ENCODE results near the gene SDHB.

- TF ChIP-seq, protein P1, sequence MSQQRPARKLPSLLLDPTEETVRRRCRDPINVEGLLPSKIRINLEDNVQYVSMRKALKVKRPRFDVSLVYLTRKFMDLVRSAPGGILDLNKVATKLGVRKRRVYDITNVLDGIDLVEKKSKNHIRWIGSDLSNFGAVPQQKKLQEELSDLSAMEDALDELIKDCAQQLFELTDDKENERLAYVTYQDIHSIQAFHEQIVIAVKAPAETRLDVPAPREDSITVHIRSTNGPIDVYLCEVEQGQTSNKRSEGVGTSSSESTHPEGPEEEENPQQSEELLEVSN (IDR thresholded peaks at IDR 0.05; ENCODE audit: borderline replicate concordance in 1 of 2, extremely low read depth in 1 of 2, insufficient read depth in 1 of 2, insufficient read length in 1 of 2, low read depth in 1 of 2, low read length in 1 of 2, poor library complexity in 1 of 2, severe bottlenecking in 1 of 2): no peak
- TF ChIP-seq EZH2 (IDR thresholded peaks at IDR 0.05; ENCODE audit: borderline replicate concordance, low read depth, low read length): no peak
- TF ChIP-seq, protein P2, sequence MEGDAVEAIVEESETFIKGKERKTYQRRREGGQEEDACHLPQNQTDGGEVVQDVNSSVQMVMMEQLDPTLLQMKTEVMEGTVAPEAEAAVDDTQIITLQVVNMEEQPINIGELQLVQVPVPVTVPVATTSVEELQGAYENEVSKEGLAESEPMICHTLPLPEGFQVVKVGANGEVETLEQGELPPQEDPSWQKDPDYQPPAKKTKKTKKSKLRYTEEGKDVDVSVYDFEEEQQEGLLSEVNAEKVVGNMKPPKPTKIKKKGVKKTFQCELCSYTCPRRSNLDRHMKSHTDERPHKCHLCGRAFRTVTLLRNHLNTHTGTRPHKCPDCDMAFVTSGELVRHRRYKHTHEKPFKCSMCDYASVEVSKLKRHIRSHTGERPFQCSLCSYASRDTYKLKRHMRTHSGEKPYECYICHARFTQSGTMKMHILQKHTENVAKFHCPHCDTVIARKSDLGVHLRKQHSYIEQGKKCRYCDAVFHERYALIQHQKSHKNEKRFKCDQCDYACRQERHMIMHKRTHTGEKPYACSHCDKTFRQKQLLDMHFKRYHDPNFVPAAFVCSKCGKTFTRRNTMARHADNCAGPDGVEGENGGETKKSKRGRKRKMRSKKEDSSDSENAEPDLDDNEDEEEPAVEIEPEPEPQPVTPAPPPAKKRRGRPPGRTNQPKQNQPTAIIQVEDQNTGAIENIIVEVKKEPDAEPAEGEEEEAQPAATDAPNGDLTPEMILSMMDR (IDR thresholded peaks at IDR 0.05 in 2 of 3, conservative IDR thresholded peaks at IDR 0.05 in 1 of 3; ENCODE audit: insufficient read depth in 2 of 3, low read depth in 1 of 3, low read length in 3 of 3): no peak
- TF ChIP-seq MYC (IDR thresholded peaks at IDR 0.05; ENCODE audit: low read depth, low read length): no peak
- TF ChIP-seq MYC (CRISPR knock-in tag; IDR thresholded peaks at IDR 0.05; ENCODE audit: borderline replicate concordance, low read depth): no peak
- TF ChIP-seq FOXJ3 (CRISPR knock-in tag; IDR thresholded peaks at IDR 0.05): no peak
- no peak for TF ChIP-seq EP300 (IDR thresholded peaks at IDR 0.05; ENCODE audit: low read length)
- TF ChIP-seq POLR2AphosphoS5 (IDR thresholded peaks at IDR 0.05; ENCODE audit: control insufficient read depth, insufficient read depth, low read depth, low read length): no peak
- no peak for TF ChIP-seq ZBTB1 (CRISPR knock-in tag; IDR thresholded peaks at IDR 0.05; ENCODE audit: borderline replicate concordance, low read depth)
- TF ChIP-seq ZBTB7A (IDR thresholded peaks at IDR 0.05; ENCODE audit: borderline replicate concordance, control insufficient read depth, low read depth, low read length): no peak
Measured at GRCh38 chr1:17016317-17016661, 37.5 kb downstream of the SDHB start.
